Dendritic cell treated with granulocyte-macrophage colony-stimulating factor and Interleukin-4, amounts not matched to agents 40 ng/mL and 50 ng/mL, for 4 days (primary cell): Measurements from ENCODE around the gene DHCR24.
"Not testable (repeated sequence)": the region's sequence is repeated elsewhere in the genome, so short reads cannot be mapped to it uniquely, and the experiment has no call there.

Experiments
- H3K27ac Mint-ChIP-seq: one replicate; pipeline ENCODE4 v1.8.0; 2022; ENCODE audit warnings: mild to moderate bottlenecking, mixed read lengths
- H3K27me3 Mint-ChIP-seq: one replicate; pipeline ENCODE4 v1.8.0; 2022; ENCODE audit warnings: mild to moderate bottlenecking, mixed read lengths
- H3K36me3 Mint-ChIP-seq: one replicate; pipeline ENCODE4 v1.8.0; 2022; ENCODE audit warnings: low read depth, mixed read lengths
- H3K4me1 Mint-ChIP-seq: one replicate; pipeline ENCODE4 v1.8.0; 2022; ENCODE audit warnings: low read depth, mixed read lengths
- H3K4me3 Mint-ChIP-seq: one replicate; pipeline ENCODE4 v1.8.0; 2022; ENCODE audit warnings: mild to moderate bottlenecking, moderate library complexity, mixed read lengths
- H3K9me3 Mint-ChIP-seq: one replicate; pipeline ENCODE4 v1.8.0; 2022; ENCODE audit warnings: mixed read lengths
- intact Hi-C: fragments of 100-400 bp; cut with micrococcal nuclease; formaldehyde crosslinking; loops from one replicate; pipeline ENCODE4 v1.15.0; 2022

The DHCR24 gene

DNA sequence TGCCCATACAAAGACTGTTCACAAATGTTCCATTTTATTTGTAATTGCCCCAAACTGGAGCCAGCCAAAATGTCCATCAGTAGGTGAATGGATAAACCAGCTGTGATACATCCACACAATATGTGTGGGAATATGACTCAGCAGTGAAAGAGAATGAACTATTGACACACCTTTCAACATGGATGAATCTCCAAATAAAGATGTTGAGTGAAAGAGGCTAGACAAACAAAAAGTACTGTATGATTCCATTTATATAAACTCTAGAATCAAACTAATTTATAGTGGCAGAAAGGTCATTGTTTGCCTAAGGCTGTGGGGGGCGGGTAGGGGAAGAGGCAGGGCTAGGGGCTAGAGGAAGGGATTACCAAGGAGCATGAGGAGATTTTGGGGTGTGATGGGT lies 4.5 kb downstream of the DHCR24 start:
- Mint-ChIP-seq H3K27ac (no peak overlapping the region), H3K36me3 (peaks cover 79% of the 10 kb centered on the region), H3K4me3 (no peak overlapping the region), H3K9me3 (no peaks in the 10 kb centered on the region), H3K4me1 (peaks cover 52% of the 10 kb centered on the region), H3K27me3 (peaks cover 10% of the 10 kb centered on the region)
- intact Hi-C loops, result no loop called here

- Mint-ChIP-seq H3K36me3 (peaks cover 83% of the 10 kb centered on the region), H3K4me1 (peaks cover 49% of the 10 kb centered on the region)
- H3K27me3 Mint-ChIP-seq, H3K9me3 Mint-ChIP-seq, H3K4me3 Mint-ChIP-seq, intact Hi-C loops, H3K27ac Mint-ChIP-seq: not testable (repeated sequence)
Observed at GRCh38 chr1:54881604-54882003, 5.4 kb downstream of the DHCR24 start.

- no peaks in the 10 kb centered on the region for H3K9me3 Mint-ChIP-seq
- H3K4me1 Mint-ChIP-seq, result peaks cover 32% of the 10 kb centered on the region
- H3K27me3 Mint-ChIP-seq, result no peaks in the 10 kb centered on the region
- H3K27ac Mint-ChIP-seq, result no peak overlapping the region
- H3K36me3 Mint-ChIP-seq, result peaks cover 91% of the 10 kb centered on the region
- intact Hi-C loops, result no loop called here
- no peak overlapping the region for H3K4me3 Mint-ChIP-seq
Observed at GRCh38 chr1:54879872-54880271, 7.1 kb downstream of the DHCR24 start.

DNA sequence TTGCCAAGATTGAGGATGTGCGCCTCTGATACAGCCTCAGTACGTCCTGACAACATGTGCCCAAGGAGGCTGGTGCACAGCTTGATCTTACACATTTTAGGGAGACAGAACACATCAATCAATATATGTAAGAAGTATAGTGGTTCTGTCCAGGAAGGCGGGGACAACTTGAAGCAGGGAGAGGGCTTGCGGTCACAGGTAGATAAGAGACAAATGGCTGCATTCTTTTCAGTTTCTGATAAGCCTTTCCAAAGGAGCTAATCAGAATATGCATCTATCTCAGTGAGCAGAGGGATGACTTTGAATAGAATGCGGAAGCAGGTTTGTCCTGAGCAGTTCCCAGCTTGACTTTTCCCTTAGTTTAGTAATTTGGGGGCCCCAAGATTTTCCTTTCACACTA lies 10.2 kb downstream of the DHCR24 start:
- peaks cover 6% of the 10 kb centered on the region for H3K4me1 Mint-ChIP-seq
- H3K9me3 Mint-ChIP-seq, result no peaks in the 10 kb centered on the region
- no peak overlapping the region for H3K27ac Mint-ChIP-seq
- intact Hi-C loops, result no loop called here
- H3K36me3 Mint-ChIP-seq, result peaks cover 91% of the 10 kb centered on the region
- H3K27me3 Mint-ChIP-seq, result no peaks in the 10 kb centered on the region
- no peak overlapping the region for H3K4me3 Mint-ChIP-seq

GRCh38 chr1:54875000-54875399 lies 12.0 kb downstream of the DHCR24 start:
- H3K27ac Mint-ChIP-seq, result no peak overlapping the region
- no peaks in the 10 kb centered on the region for H3K27me3 Mint-ChIP-seq
- intact Hi-C loops, result no loop called here
- no peak overlapping the region for H3K4me3 Mint-ChIP-seq
- H3K4me1 Mint-ChIP-seq, result no peaks in the 10 kb centered on the region
- no peaks in the 10 kb centered on the region for H3K9me3 Mint-ChIP-seq
- H3K36me3 Mint-ChIP-seq, result peaks cover 91% of the 10 kb centered on the region

GRCh38 chr1:54874079-54874830 lies 12.7 kb downstream of the DHCR24 start:
- H3K27ac Mint-ChIP-seq, result no peak overlapping the region
- H3K27me3 Mint-ChIP-seq, result no peaks in the 10 kb centered on the region
- no peak overlapping the region for H3K4me3 Mint-ChIP-seq
- no peaks in the 10 kb centered on the region for H3K4me1 Mint-ChIP-seq
- no peaks in the 10 kb centered on the region for H3K9me3 Mint-ChIP-seq
- peaks cover 91% of the 10 kb centered on the region for H3K36me3 Mint-ChIP-seq
- intact Hi-C loops, result no loop called here

GRCh38 chr1:54872036-54872331 lies 15.0 kb downstream of the DHCR24 start:
- Mint-ChIP-seq H3K4me1 (no peaks in the 10 kb centered on the region), H3K27me3 (no peaks in the 10 kb centered on the region), H3K36me3 (peaks cover 92% of the 10 kb centered on the region), H3K27ac (no peak overlapping the region), H3K4me3 (no peak overlapping the region), H3K9me3 (no peaks in the 10 kb centered on the region)
- intact Hi-C loops, result no loop called here

DNA sequence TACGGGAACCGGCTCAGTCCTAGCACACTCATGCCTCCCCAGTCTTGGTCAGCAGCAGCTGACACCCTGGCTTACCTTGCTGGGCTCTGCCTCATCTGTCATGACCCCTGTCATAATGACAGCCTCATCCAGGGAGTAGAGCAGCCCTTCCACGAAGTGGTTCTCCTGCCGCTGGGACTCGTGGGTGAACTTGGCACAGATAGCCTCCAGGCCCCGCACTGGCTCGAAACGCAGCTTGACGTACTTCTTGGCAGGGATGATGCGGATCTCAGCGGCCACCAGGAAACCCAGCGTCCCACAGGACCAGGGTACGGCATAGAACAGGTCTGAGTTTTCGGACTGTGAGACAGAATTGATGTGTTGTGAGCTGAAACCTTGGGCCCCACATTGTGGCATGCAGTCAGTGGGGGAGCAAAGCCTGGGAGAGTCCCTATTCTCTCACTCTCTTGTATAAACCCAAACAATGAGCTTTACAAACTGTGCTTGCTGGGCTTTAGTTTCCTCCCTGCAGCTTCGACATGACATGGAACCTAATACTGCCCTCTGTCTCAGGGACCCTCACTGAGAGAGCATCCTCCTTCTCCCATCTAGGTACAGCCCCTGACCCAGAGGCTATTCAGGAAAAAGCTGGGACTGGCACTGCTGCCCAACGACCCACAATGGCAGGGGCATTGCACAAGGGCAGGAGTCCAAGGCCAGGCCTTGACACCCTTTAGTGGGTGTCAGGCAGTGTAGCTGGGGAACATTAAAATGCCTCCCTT lies 15.5 kb downstream of the DHCR24 start:
- Mint-ChIP-seq H3K27me3 (no peaks in the 10 kb centered on the region), H3K4me1 (no peaks in the 10 kb centered on the region), H3K27ac (no peak overlapping the region), H3K4me3 (no peak overlapping the region), H3K36me3 (peaks cover 92% of the 10 kb centered on the region), H3K9me3 (no peaks in the 10 kb centered on the region)
- intact Hi-C loops, result no loop called here

- Mint-ChIP-seq H3K9me3 (no peaks in the 10 kb centered on the region), H3K27ac (no peak overlapping the region), H3K4me1 (no peaks in the 10 kb centered on the region), H3K27me3 (no peaks in the 10 kb centered on the region), H3K4me3 (no peak overlapping the region), H3K36me3 (peaks cover 92% of the 10 kb centered on the region)
- intact Hi-C loops, result no loop called here
Observed at GRCh38 chr1:54870869-54871268, 16.1 kb downstream of the DHCR24 start.

DNA sequence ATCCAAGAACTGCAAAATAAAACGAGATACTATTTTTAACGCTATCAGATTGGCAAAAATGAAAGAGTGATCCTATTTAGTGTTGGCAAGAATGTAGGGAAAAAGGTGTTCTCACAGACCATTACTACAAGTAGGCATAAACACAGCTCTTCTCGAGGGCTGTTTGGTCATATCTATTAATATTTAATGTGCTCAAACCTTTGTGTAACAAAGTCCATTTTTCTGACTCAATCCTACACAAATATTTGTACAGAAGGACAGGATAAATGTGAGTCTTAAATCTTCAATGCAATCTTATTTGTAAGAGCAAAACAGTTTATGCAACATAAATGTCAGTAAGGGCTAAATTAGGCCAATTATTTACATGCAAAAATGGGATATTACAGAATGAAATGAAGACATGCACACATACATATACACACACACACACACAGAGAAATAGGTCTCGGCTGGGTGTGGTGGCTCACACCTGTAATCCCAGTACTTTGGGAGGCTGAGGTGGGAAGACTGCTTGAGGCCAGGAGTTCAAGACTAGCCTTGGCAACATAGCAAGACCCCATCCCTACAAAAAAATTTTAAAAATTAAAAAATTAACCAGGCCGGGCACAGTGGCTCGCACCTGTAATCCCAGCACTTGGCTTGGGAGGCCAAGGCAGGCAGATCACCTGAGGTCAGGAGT lies 17.7 kb downstream of the DHCR24 start:
- Mint-ChIP-seq H3K27me3 (no peaks in the 10 kb centered on the region), H3K27ac (no peak overlapping the region), H3K4me1 (no peaks in the 10 kb centered on the region), H3K4me3 (no peak overlapping the region), H3K36me3 (peaks cover 95% of the 10 kb centered on the region), H3K9me3 (no peaks in the 10 kb centered on the region)
- intact Hi-C loops, result no loop called here

- Mint-ChIP-seq H3K4me3 (no peak overlapping the region), H3K27ac (no peak overlapping the region), H3K4me1 (no peaks in the 10 kb centered on the region), H3K27me3 (no peaks in the 10 kb centered on the region), H3K9me3 (no peaks in the 10 kb centered on the region), H3K36me3 (peaks cover 100% of the 10 kb centered on the region)
- intact Hi-C loops, result no loop called here
Observed at GRCh38 chr1:54867717-54868057, 19.3 kb downstream of the DHCR24 start.

- Mint-ChIP-seq H3K4me3 (no peak overlapping the region), H3K36me3 (peaks cover 100% of the 10 kb centered on the region), H3K27ac (no peak overlapping the region)
Observed at GRCh38 chr1:54866801-54867716, 19.9 kb downstream of the DHCR24 start.

GRCh38 chr1:54865238-54866073 lies 21.5 kb downstream of the DHCR24 start:
- peaks cover 100% of the 10 kb centered on the region for H3K36me3 Mint-ChIP-seq
- peaks cover 21% of the 10 kb centered on the region for H3K4me1 Mint-ChIP-seq
- H3K27me3 Mint-ChIP-seq, result no peaks in the 10 kb centered on the region
- intact Hi-C loops, result no loop called here
- no peak overlapping the region for H3K4me3 Mint-ChIP-seq
- no peak overlapping the region for H3K27ac Mint-ChIP-seq
- H3K9me3 Mint-ChIP-seq, result no peaks in the 10 kb centered on the region

More at GRCh38 chr1:54866801-54867716, 19.9 kb downstream of the DHCR24 start:
- H3K9me3 Mint-ChIP-seq, result no peaks in the 10 kb centered on the region
- intact Hi-C loops, result no loop called here
- H3K27me3 Mint-ChIP-seq, result no peaks in the 10 kb centered on the region
- peaks cover 6% of the 10 kb centered on the region for H3K4me1 Mint-ChIP-seq
